Germinal center (tissue), 1 donor: ENCODE results near the gene GRB10.
"Not testable (repeated sequence)": the region's sequence is repeated elsewhere in the genome, so short reads cannot be mapped to it uniquely, and the experiment has no call there.

Experiments used
- DNase-seq: peaks from one replicate; pipeline ENCODE4 v3.0.0; 2012; ENCODE audit warnings: mixed read lengths, low spot score

GRB10 gene

GRCh38 chr7:50778189-50778588 lies 4.5 kb downstream of the GRB10 start:
- DNase-seq, result no peak

- DNase-seq, result no peak
Measured at GRCh38 chr7:50775836-50776235, 6.9 kb downstream of the GRB10 start.

- DNase-seq, result no peak
Measured at GRCh38 chr7:50775231-50775630, 7.5 kb downstream of the GRB10 start.

- no peak for DNase-seq
Measured at GRCh38 chr7:50774319-50774718, 8.4 kb downstream of the GRB10 start.

- DNase-seq, result not testable (repeated sequence)
Measured at GRCh38 chr7:50773071-50773470, 9.6 kb downstream of the GRB10 start.

GRCh38 chr7:50771120-50772002 lies 11.3 kb downstream of the GRB10 start:
- DNase-seq, result no peak

GRCh38 chr7:50768485-50769474 lies 13.9 kb downstream of the GRB10 start:
- DNase-seq, result no peak

GRCh38 chr7:50766849-50767207 lies 15.9 kb downstream of the GRB10 start:
- DNase-seq, result no peak

GRCh38 chr7:50766106-50766848 lies 16.4 kb downstream of the GRB10 start:
- no peak for DNase-seq

- DNase-seq, result no peak
Measured at GRCh38 chr7:50762337-50762736, 20.4 kb downstream of the GRB10 start.

GRCh38 chr7:50761713-50762112 lies 21.0 kb downstream of the GRB10 start:
- DNase-seq, result no peak

- DNase-seq, result no peak
Measured at GRCh38 chr7:50757703-50758390, 24.8 kb downstream of the GRB10 start.

GRCh38 chr7:50756180-50756579 lies 26.5 kb downstream of the GRB10 start:
- DNase-seq, result no peak

GRCh38 chr7:50754684-50755083 lies 28.0 kb downstream of the GRB10 start:
- no peak for DNase-seq

GRCh38 chr7:50754241-50754640 lies 28.5 kb downstream of the GRB10 start:
- DNase-seq, result no peak

GRCh38 chr7:50752422-50752821 lies 30.3 kb downstream of the GRB10 start:
- DNase-seq, result no peak

- no peak for DNase-seq
Measured at GRCh38 chr7:50751146-50751545, 31.6 kb downstream of the GRB10 start.

- no peak for DNase-seq
Measured at GRCh38 chr7:50749896-50750295, 32.8 kb downstream of the GRB10 start.

- no peak for DNase-seq
Measured at GRCh38 chr7:50748472-50748871, 34.2 kb downstream of the GRB10 start.

- DNase-seq, result no peak
Measured at GRCh38 chr7:50745835-50746234, 36.9 kb downstream of the GRB10 start.

GRCh38 chr7:50745336-50745735 lies 37.4 kb downstream of the GRB10 start:
- DNase-seq, result no peak

GRCh38 chr7:50743893-50744292 lies 38.8 kb downstream of the GRB10 start:
- no peak for DNase-seq
